Transverse colon (tissue), 4 donors: ENCODE measurements around the gene SRRM3. TPM values are rescaled to one million over a fixed set of nuclear protein-coding genes. Genes with fewer than 3 reads are reported as not detected.
"Not testable (repeated sequence)": the region's sequence is repeated elsewhere in the genome, so short reads cannot be mapped to it uniquely, and the experiment has no call there.

Experiments used
- DNase-seq: peaks from one replicate; pipeline ENCODE4 v3.0.0-alpha.2; 2019
- H3K27ac ChIP-seq, 4 donors: fragments of 200-600 bp; sonication (generic); 2 replicates each; pipeline ENCODE4 v1.5.1; 2016 to 2018; ENCODE audit warnings: inconsistent platforms in 4 of 4
- H3K27me3 ChIP-seq: fragments of 200-600 bp; sonication (generic); 2 replicates; pipeline ENCODE4 v1.5.1; 2017; ENCODE audit warnings: inconsistent platforms
- H3K36me3 ChIP-seq, 4 donors: fragments of 200-600 bp; sonication (generic); 2 replicates each; pipeline ENCODE4 v1.5.1; 2017 to 2019; ENCODE audit warnings: inconsistent platforms in 4 of 4
- H3K4me1 ChIP-seq, 4 donors: fragments of 200-600 bp; sonication (generic); 2 replicates each; pipeline ENCODE4 v1.5.1; 2017 to 2020; ENCODE audit warnings: inconsistent platforms in 4 of 4
- H3K4me3 ChIP-seq, 4 donors: fragments of 200-600 bp; sonication (generic); 1 replicate in 1 of 4; 2 replicates in 3 of 4; pipeline versions ENCODE4 v1.5.1 to v1.6.1; 2017 to 2019; ENCODE audit warnings: inconsistent platforms in 4 of 4
- H3K9me3 ChIP-seq, 2 donors: fragments of 200-600 bp; sonication (generic); 2 replicates each; pipeline ENCODE4 v1.5.1; 2017 to 2019; ENCODE audit warnings: inconsistent platforms in 2 of 2
- EP300 ChIP-seq: sonication (generic); formaldehyde crosslinking; IDR thresholded peaks from one replicate; pipeline ENCODE4 v1.6.1; 2017; ENCODE audit warnings: antibody characterized with exemption, low read depth
- POLR2A ChIP-seq: fragments of 450-650 bp; IDR thresholded peaks from one replicate; pipeline ENCODE4 v1.6.1; 2016; ENCODE audit warnings: antibody characterized with exemption, mild to moderate bottlenecking, moderate library complexity
- POLR2AphosphoS5 ChIP-seq, 3 donors: sonication (generic); formaldehyde crosslinking; IDR thresholded peaks; one replicate each; pipeline ENCODE4 v1.6.1; 2016; ENCODE audit warnings: antibody characterized with exemption in 3 of 3
- WGBS, 2 donors: methylation state at CpG; one replicate each; pipeline ENCODE4 v1.1.5; 2018; ENCODE audit warnings: low coverage in 1 of 2; 5-methylcytosine and 5-hydroxymethylcytosine counted together
- in situ Hi-C, 4 donors: fragments of 200-750 bp; cut with MboI; loops; one replicate each; pipeline versions ENCODE4 v1.15.0 to v1.15.1; 2017; ENCODE audit warnings: low sequenced_read_pairs in 3 of 4, low pct_ligation_motif_present in 1 of 4, low pct_unique_long_range_greater_than_20kb in 1 of 4
- intact Hi-C: fragments of 100-400 bp; cut with DNase I; formaldehyde crosslinking; loops from one replicate; pipeline ENCODE4 v1.15.1; 2023; ENCODE audit warnings: low total_unique reads
- total RNA-seq, 4 donors: library from RNA; depleted of rRNA; stranded (reverse); fragments of >200 nt; gene quantifications; one replicate each; pipeline ENCODE4 v1.1.0, GENCODE V29; 2016
- TF ChIP-seq, protein P1 (sequence below), 5 experiments: fragments of 200-600 bp in 3 of 5; fragments of 450-650 bp in 2 of 5; sonication (generic) in 3 of 5; IDR thresholded peaks; 1 replicate in 2 of 5; 2 replicates in 3 of 5; pipeline ENCODE4 v1.5.1; 2016 to 2017; ENCODE audit warnings: antibody characterized with exemption in 5 of 5, inconsistent platforms in 3 of 5, mild to moderate bottlenecking in 2 of 5, moderate library complexity in 1 of 5

Gene SRRM3
- total RNA-seq, 4 donors from 2014 or later: 0.82 to 1.4 (median 1.1) TPM; not detected in 1

DNA sequence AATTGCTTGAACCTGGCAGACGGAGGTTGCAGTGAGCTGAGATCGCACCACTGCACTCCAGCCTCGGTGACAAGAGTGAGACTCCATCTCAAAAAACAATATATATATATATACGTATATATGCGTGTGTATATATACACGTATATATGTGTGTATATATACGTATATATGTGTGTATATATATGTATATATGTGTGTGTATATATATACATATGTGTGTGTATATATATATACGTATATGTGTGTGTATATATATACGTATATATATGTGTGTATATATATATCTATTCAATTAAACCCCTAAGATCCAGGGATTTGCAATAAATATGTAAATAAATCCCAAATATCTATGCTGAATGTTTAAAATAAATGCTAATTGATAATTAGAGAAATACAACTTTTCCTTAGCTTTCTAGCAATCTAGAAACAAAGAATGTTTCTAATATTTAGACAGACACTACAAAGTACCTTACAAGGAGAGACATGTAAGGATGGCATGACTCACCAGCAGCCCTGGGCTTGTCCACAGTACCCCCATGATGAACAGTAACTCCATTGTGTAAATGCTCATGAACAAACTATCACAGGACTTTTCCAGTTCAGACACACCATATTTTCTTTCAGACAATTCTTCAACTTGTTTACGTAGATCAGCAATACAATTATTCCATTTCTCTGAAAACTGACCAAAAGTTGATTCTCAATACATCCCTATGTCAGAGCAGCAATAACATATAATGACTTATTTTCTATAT, 39.1 kb upstream of the SRRM3 start:
- H3K36me3 ChIP-seq, H3K4me3 ChIP-seq, in situ Hi-C loops, H3K27me3 ChIP-seq, H3K9me3 ChIP-seq, H3K4me1 ChIP-seq, DNase-seq, intact Hi-C loops, H3K27ac ChIP-seq: not testable (repeated sequence)
- 82 to 90% methylated on average over 3 to 10 of the region's 10 CpGs for WGBS, 2 donors

DNA sequence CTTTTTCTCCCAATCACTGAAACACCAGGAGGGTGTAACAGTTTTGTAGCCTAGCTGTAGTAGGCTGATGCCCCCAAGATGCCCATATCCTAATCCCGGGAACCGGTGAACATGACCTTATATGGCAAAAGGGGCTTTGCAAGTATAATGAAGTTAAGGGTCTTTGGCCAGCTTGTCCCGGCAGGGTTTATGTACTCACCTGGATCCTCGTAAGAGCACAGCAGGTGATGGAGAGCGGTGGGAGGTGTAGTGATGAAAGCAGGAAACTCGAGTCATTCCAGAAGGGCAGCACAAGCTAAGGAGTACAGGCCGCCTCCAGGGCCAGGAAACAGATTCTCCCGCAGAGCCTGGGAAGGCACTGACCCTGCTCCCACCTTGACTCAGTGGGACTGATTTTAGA, 37.9 kb upstream of the SRRM3 start:
- in situ Hi-C loops, H3K9me3 ChIP-seq, H3K36me3 ChIP-seq, DNase-seq, H3K4me1 ChIP-seq, H3K4me3 ChIP-seq, H3K27ac ChIP-seq, intact Hi-C loops, H3K27me3 ChIP-seq: not testable (repeated sequence)
- 66 to 85% methylated on average over 4 to 8 of the region's 8 CpGs for WGBS, 2 donors

DNA sequence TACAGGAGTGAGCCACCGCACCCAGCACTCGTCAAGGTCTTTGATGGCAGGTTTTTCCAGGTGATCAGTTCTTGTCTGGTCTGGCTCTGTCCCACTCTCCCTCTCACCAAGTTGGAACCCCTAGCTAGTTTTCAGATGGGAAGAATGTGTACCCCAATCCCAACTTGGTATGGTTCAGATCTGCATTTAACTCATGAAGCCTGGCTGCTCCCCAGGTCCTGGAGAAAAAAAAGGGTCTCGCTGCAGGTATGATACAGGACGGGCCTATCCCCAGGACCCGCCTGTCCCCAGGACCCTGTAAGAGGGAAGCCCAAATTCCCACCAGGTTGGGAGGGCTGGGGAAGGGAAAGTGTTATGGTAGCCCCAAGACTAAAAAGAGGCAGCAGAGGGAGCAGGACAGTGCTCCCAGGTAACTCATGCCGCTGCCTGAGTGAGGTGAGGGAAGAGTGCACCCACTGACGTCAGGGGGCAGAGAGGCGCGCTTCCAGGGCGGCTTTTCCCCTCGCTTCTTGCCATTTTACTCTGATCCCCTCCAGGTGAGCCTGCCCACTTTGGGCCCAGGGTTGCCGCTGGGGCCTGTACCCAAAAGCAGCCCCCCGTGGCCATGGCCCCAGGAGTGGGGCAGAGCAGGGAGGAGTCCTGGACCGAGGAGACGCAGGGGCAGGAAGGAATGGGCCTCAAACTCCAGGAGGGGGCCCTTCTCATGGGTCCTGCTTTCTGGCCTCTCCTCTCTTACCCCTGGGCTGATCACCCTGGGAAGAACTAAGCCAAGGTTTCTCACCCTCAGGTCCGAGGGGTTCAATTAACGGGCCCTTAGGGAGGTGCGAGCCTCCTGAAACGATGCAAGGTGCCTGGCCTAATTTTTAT, 36.4 kb upstream of the SRRM3 start:
- intact Hi-C loops: no loop called here
- Histone ChIP-seq H3K4me3 (no peak overlapping the region), H3K27me3 (no peaks in the 10 kb centered on the region), H3K9me3 (no peaks in the 10 kb centered on the region), H3K36me3 (no peaks in the 10 kb centered on the region), H3K4me1 (peaks cover 0 to 7% (median 5%) of the 10 kb centered on the region in 4 donors), H3K27ac (peak overlapping the region in 1 of 4 donors; percentile 82)
- in situ Hi-C loops: no loop called here
- no peak for DNase-seq
- 96 to 100% methylated on average over 3 to 19 of the region's 19 CpGs for WGBS, 2 donors
- TF ChIP-seq POLR2A (no peak), EP300 (no peak), POLR2AphosphoS5 (IDR thresholded peaks at IDR 0.05) (no peak)
- TF ChIP-seq, protein P1, sequence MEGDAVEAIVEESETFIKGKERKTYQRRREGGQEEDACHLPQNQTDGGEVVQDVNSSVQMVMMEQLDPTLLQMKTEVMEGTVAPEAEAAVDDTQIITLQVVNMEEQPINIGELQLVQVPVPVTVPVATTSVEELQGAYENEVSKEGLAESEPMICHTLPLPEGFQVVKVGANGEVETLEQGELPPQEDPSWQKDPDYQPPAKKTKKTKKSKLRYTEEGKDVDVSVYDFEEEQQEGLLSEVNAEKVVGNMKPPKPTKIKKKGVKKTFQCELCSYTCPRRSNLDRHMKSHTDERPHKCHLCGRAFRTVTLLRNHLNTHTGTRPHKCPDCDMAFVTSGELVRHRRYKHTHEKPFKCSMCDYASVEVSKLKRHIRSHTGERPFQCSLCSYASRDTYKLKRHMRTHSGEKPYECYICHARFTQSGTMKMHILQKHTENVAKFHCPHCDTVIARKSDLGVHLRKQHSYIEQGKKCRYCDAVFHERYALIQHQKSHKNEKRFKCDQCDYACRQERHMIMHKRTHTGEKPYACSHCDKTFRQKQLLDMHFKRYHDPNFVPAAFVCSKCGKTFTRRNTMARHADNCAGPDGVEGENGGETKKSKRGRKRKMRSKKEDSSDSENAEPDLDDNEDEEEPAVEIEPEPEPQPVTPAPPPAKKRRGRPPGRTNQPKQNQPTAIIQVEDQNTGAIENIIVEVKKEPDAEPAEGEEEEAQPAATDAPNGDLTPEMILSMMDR (IDR thresholded peaks at IDR 0.05): no peak

DNA sequence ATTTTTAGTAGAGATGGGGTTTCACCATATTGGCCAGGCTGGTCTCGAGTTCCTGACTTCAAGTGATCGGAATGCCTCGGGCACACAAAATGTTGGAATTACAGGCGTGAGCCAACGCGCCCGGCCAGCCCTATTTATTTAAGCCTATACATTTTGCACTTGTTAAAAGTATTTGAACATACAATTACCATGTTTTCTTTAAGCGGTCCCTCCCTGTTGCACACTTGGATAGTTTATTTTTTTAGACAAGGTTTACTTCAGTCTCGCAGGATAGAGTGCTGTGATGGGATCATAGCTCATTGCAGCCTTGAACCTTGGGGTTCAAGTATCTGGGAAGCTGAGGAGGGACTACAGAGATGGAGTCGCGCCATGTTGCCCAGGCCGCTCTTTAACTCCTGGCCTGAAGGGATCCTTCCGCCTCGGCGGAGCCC, 35.7 kb upstream of the SRRM3 start:
- Histone ChIP-seq H3K27ac (peak overlapping the region; percentile 82 to 89 (median 86)), H3K4me1 (peaks cover 0 to 7% (median 5%) of the 10 kb centered on the region in 4 donors), H3K27me3 (no peaks in the 10 kb centered on the region), H3K36me3 (no peaks in the 10 kb centered on the region), H3K9me3 (no peaks in the 10 kb centered on the region), H3K4me3 (peak overlapping the region in 3 of 4 donors; percentile 51 to 71 (median 55))
- DNase-seq: no peak
- intact Hi-C loops: no loop called here
- TF ChIP-seq POLR2AphosphoS5 (IDR thresholded peaks at IDR 0.05) (no peak), POLR2A (no peak), EP300 (no peak)
- TF ChIP-seq, protein P1 (IDR thresholded peaks at IDR 0.05): no peak
- WGBS, 2 donors: 85 to 98% methylated on average over 7 to 15 of the region's 15 CpGs
- in situ Hi-C loops: no loop called here
